HepG2 (cell line): Measurements from ENCODE around the gene KRT7. TPM values are rescaled to one million over a fixed set of nuclear protein-coding genes. Genes with fewer than 3 reads are reported as not detected.
A peak's percentile ranks its signal among the peaks of the same experiment; 100 is the strongest.

Experiments
- ATAC-seq: fragments of 200-7000 bp; cut with Tn5 transposase; 3 replicates; pipeline ENCODE4 v1.9.1; 2020; ENCODE audit warnings: mild to moderate bottlenecking, moderate library complexity
- BruUV-seq: library from RNA; stranded (reverse); fragments of 400-500 nt; replicated peaks from 2 replicates; lab custom pipeline; 2021; lab: Mats Ljungman, UMichigan
- CTCF ChIA-PET: fragments of 300-600 bp; formaldehyde crosslinking; extraction: SDS; loops from one replicate; lab custom pipeline; 2021; ENCODE audit warnings: low total read pairs, inconsistent platforms, low intra/inter-chr PET ratio; lab: Yijun Ruan, JAX
- POLR2A ChIA-PET: fragments of 350-600 bp; sonication (Branson Sonifier 250); formaldehyde crosslinking; loops from one replicate; lab custom pipeline; 2020; ENCODE audit warnings: antibody characterized with exemption, inconsistent platforms; lab: Yijun Ruan, JAX
- DNase-seq: peaks from one replicate; pipeline ENCODE4 v3.0.0-alpha.2; 2015; ENCODE audit warnings: low spot score
- FAIRE-seq: peaks from 3 replicates; lab custom pipeline; 2011; peaks lifted over from hg19 to GRCh38; lab: Jason Lieb, UNC
- H2AFZ ChIP-seq: one replicate; pipeline ENCODE4 v1.6.1; 2011; ENCODE audit warnings: low read length, inconsistent platforms
- H3K27ac ChIP-seq: fragments of 300-600 bp; 3 replicates; pipeline ENCODE4 v1.8.0; 2011; ENCODE audit warnings: mixed run types, mild to moderate bottlenecking, mixed read lengths, low read length, inconsistent platforms; ENCODE audit not compliant: insufficient read depth; ENCODE audit errors: extremely low read length
- H3K27me3 ChIP-seq, 2 experiments: fragments of 200-600 bp in 1 of 2; 2 replicates in 1 of 2; 3 replicates in 1 of 2; pipeline versions ENCODE4 v1.6.0 to v1.8.0; 2011; ENCODE audit warnings: low read length in 2 of 2, mild to moderate bottlenecking in 2 of 2, moderate library complexity in 2 of 2, inconsistent platforms in 1 of 2; ENCODE audit not compliant: insufficient read depth in 2 of 2, control insufficient read depth in 1 of 2
- H3K36me3 ChIP-seq, 2 experiments: fragments of 200-600 bp in 1 of 2; replicated peaks in 1 of 2; 2 replicates in 1 of 2; 3 replicates in 1 of 2; pipeline versions ENCODE4 v1.5.1 to v1.8.0; 2011; ENCODE audit warnings: low read length in 2 of 2, inconsistent platforms in 1 of 2; ENCODE audit not compliant: insufficient read depth in 2 of 2, control insufficient read depth in 1 of 2
- H3K4me1 ChIP-seq: 2 replicates; pipeline ENCODE4 v1.5.1; 2012; ENCODE audit warnings: low read length, inconsistent platforms; ENCODE audit not compliant: insufficient read depth
- H3K4me2 ChIP-seq: 2 replicates; pipeline ENCODE4 v1.6.0; 2011; ENCODE audit warnings: low read depth, low read length, inconsistent platforms
- H3K4me3 ChIP-seq, 3 experiments: fragments of 200-600 bp in 1 of 3; sonication (generic), shearing (Covaris generic) in 1 of 3; replicated peaks in 1 of 3; 2 replicates each; pipeline ENCODE4 v1.5.1; 2011 to 2016; ENCODE audit warnings: low read length in 3 of 3, inconsistent platforms in 2 of 3, low read depth in 2 of 3, mild to moderate bottlenecking in 2 of 3, control low read depth in 1 of 3, mixed read lengths in 1 of 3; ENCODE audit not compliant: insufficient read depth in 1 of 3
- H3K79me2 ChIP-seq: one replicate; pipeline ENCODE4 v1.6.1; 2011; ENCODE audit warnings: low read length, inconsistent platforms; ENCODE audit not compliant: insufficient read depth
- H3K9ac ChIP-seq: 2 replicates; pipeline ENCODE4 v1.6.0; 2011; ENCODE audit warnings: mild to moderate bottlenecking, low read depth, low read length, inconsistent platforms; ENCODE audit not compliant: insufficient read depth
- H3K9me3 ChIP-seq: 2 replicates; pipeline ENCODE4 v1.5.1; 2012; ENCODE audit warnings: mild to moderate bottlenecking, low read length
- H4K20me1 ChIP-seq: 2 replicates; pipeline ENCODE4 v1.6.0; 2011; ENCODE audit warnings: inconsistent platforms, mild to moderate bottlenecking, low read length, moderate library complexity; ENCODE audit not compliant: insufficient read depth
- KDM2A ChIP-seq: sonication (generic); formaldehyde crosslinking; IDR thresholded peaks from 2 replicates; pipeline ENCODE4 v1.4.0; 2020; ENCODE audit warnings: low read depth, missing genetic modification reagents, borderline replicate concordance
- LBX2 ChIP-seq: sonication (generic); formaldehyde crosslinking; IDR thresholded peaks from 2 replicates; pipeline ENCODE4 v1.5.0; 2020; ENCODE audit warnings: missing genetic modification reagents, mild to moderate bottlenecking, borderline replicate concordance
- RBM22 ChIP-seq: fragments of 200-400 bp; formaldehyde crosslinking; optimal IDR thresholded peaks from 2 replicates; pipeline ENCODE3; 2017; ENCODE audit warnings: mild to moderate bottlenecking, low read length, moderate library complexity
- RNF2 ChIP-seq: fragments of 450-650 bp; conservative IDR thresholded peaks from 2 replicates; pipeline ENCODE4 v1.6.1; 2016; ENCODE audit warnings: low read depth
- SSRP1 ChIP-seq: IDR thresholded peaks from 2 replicates; pipeline ENCODE4 v1.6.1; 2016; ENCODE audit warnings: control low read depth
- TSC22D2 ChIP-seq: sonication (generic); formaldehyde crosslinking; IDR thresholded peaks from 2 replicates; pipeline ENCODE4 v1.5.1; 2020; ENCODE audit warnings: missing genetic modification reagents, mild to moderate bottlenecking, borderline replicate concordance
- ZBTB7A ChIP-seq: sonication (generic); formaldehyde crosslinking; IDR thresholded peaks from 2 replicates; pipeline ENCODE4 v1.8.0; 2022; ENCODE audit warnings: mild to moderate bottlenecking, missing genetic modification reagents
- WGBS: methylation state at CpG from one replicate; pipeline ENCODE4 v1.1.6; 2017; ENCODE audit warnings: low lambda C conversion rate; 5-methylcytosine and 5-hydroxymethylcytosine counted together
- in situ Hi-C: cut with HindIII; loops from 2 replicates; pipeline ENCODE4 v1.10.0; 2017; ENCODE audit warnings: low pct_unique_long_range_greater_than_20kb; ENCODE audit not compliant: extremely low pct_ligation_motif_present
- intact Hi-C: fragments of 100-400 bp; cut with micrococcal nuclease; formaldehyde crosslinking; loops from one replicate; pipeline ENCODE4 v1.10.0; 2022; ENCODE audit not compliant: unreplicated experiment
- polyA plus RNA-seq, 8 experiments: library from polyadenylated mRNA; depleted of rRNA in 3 of 8; stranded (reverse) in 7 of 8; unstranded in 1 of 8; fragments of >200 nt; fragmentation: Illumina TruSeq in 4 of 8; extraction: Trizol in 4 of 8; gene quantifications; 2 replicates each; pipeline versions ENCODE4 v1.2.1 to v1.2.3, GENCODE V29; 2011 to 2016; ENCODE audit warnings: low read depth in 4 of 8, missing spikeins in 1 of 8, mixed read lengths in 1 of 8; ENCODE audit not compliant: insufficient read depth in 1 of 8
- total RNA-seq, 5 experiments: library from RNA; depleted of rRNA; stranded (reverse); fragments of >200 nt; fragmentation: Illumina TruSeq; extraction: Trizol; gene quantifications; 2 replicates each; pipeline ENCODE4 v1.2.3, GENCODE V29; 2016; ENCODE audit warnings: low read depth in 1 of 5
- TF ChIP-seq, protein P1 (sequence below): IDR thresholded peaks from 2 replicates; pipeline ENCODE4 v1.6.1; 2016; ENCODE audit warnings: missing compliant biosample characterization, missing genetic modification reagents, borderline replicate concordance

KRT7 gene
- total and polyA plus RNA-seq, 2 of the 13 experiments (the other 11 are each of a cell fraction or from before 2014, with no cell fraction given), result 0.83 TPM; not detected in 1

DNA sequence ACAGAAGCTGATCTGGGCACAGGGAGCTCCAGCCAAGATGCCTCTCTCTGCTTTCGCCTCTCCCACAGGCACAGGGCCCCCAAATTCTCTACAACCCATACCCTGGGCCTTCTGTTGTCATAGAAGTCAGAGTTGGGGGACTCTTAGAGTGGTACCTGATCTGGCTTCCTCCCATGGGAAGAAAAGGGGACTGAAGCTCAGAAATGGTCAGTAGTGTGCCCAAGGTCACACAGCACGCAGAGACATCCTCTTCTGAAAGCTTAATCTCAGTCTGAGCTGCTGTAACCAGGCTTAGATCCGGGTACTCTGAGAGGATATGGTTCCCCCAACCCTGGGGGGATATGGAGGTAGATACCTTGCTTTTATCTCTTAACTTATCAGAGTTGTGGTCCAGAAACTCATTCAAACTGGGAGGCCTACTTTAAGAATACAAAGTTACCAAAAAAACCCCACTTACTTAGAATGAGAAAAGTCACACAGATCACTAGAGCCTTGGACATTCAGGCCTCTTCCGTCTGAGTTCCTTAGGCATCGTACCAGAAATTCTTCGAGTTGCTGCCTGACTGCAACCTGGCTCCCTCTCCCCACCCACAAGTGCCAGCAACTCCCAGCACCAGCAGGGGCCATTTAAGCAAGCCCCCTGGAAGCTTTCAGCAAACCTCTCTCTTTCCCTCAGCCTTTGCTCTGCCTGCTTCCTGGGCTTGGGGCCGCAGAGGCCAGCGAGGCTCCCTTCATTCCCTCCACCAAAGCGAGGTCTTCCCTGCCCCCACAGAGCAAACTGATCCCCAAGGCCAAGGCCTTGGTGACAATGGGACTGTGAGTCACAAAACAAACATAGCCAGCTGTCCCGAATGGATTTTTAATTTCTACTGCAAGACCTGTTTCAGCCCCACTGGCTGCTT is 13.9 kb downstream of the KRT7 start (continued):
- TF ChIP-seq, protein P1, sequence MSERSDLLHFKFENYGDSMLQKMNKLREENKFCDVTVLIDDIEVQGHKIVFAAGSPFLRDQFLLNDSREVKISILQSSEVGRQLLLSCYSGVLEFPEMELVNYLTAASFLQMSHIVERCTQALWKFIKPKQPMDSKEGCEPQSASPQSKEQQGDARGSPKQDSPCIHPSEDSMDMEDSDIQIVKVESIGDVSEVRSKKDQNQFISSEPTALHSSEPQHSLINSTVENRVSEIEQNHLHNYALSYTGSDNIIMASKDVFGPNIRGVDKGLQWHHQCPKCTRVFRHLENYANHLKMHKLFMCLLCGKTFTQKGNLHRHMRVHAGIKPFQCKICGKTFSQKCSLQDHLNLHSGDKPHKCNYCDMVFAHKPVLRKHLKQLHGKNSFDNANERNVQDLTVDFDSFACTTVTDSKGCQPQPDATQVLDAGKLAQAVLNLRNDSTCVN (CRISPR knock-in tag), result no peak
- TF ChIP-seq TSC22D2 (CRISPR knock-in tag) (no peak), SSRP1 (no peak), LBX2 (CRISPR knock-in tag) (no peak)

- Histone ChIP-seq H3K27me3 (peaks cover 6 to 57% of the 10 kb centered on the region in 2 experiments; a peak in 4 of 5 replicates), H3K4me3 (no peak overlapping the region), H3K27ac (no peak overlapping the region), H4K20me1 (0 out of 2 replicates have a peak, but pooled peaks cover 2% of the 10 kb centered on the region), H3K4me1 (peaks cover 20% of the 10 kb centered on the region), H3K9me3 (no peaks in the 10 kb centered on the region), H3K4me2 (no peak overlapping the region), H2AFZ (no peak overlapping the region), H3K79me2 (no peaks in the 10 kb centered on the region), H3K9ac (no peak overlapping the region), H3K36me3 (no peaks in the 10 kb centered on the region)
- intact Hi-C loops (no loop called here), in situ Hi-C loops (no loop called here)
- ChIA-PET POLR2A (interaction anchor here (1.5 kb wide), 1 partner anchor 223 kb away, joined by 5 read pairs; no protein-coding TSS in a partner anchor), CTCF (interaction anchor here (1.2 kb wide), 1 partner anchor 34 kb away, joined by 3 read pairs; no protein-coding TSS in a partner anchor)
- no peak for DNase-seq
- BruUV-seq, result no TSS peak
- ATAC-seq, result peak; percentile 32
- no peak for FAIRE-seq
- 25% methylated on average over 8 of the region's 10 CpGs for WGBS
- TF ChIP-seq KDM2A (CRISPR knock-in tag), result 0 out of 2 replicates have a peak, but pooled peaks have one; percentile 0
- no peak for TF ChIP-seq ZBTB7A (CRISPR knock-in tag)
- no peak for TF ChIP-seq RBM22
- TF ChIP-seq, protein P1 (CRISPR knock-in tag), result no peak
- TF ChIP-seq RNF2, result 0 out of 2 replicates have a peak, but pooled peaks have one; percentile 32
Measured at GRCh38 chr12:52247622-52248540, 14.8 kb downstream of the KRT7 start.
